HG03066 (cell line): ENCODE measurements around the gene KCNH8.
A peak's percentile ranks its signal among the peaks of the same experiment; 100 is the strongest.
"Not testable (repeated sequence)": the region's sequence is repeated elsewhere in the genome, so short reads cannot be mapped to it uniquely, and the experiment has no call there.

Experiments used
- ATAC-seq: cut with Tn5 transposase; IDR thresholded peaks from one replicate; pipeline ENCODE4 v1.9.1; 2021; ENCODE audit warnings: low read depth; ENCODE audit not compliant: unreplicated experiment

Gene KCNH8

DNA sequence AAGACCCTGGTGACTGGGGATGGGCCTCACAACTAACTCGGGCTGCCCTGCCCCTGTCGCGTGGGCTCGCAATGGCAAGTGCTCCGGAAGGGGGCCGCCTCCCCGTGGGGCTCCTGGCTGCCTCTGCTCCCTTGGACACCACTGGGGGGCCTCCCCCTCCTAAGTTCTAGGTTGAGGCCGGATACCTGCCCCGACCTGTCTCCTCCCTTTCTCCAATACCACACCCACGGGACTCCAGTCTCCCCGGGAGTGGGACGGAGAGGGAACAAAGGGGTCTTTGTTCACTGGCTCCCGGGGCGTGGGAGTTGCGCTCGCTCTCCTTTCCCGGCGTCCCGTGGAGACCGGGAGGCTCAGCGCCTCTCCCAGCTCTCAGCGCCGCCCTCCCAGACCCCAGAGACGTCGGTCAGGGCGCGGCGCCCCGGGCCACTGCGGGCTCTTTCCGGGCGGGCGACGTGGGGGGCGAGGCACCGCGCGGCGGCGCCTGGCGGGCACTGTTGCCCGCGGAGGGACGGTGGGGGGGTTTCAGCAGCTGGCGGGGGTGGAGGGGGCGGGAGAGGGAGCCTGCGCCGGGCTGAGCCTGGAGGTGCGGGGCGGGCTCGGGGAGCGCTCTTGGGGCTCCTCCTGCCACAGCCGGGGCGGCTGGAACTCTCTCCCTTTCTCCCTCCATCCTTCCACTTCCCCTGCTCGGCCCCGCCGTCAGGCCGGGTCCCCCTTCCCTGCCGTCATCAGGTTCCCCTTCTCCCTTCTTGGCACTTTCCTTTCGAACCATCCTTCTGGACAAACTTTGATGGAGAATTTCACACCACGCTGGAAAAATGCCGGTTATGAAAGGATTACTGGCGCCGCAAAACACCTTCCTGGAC, at the start of gene KCNH8:
KCNH8 (plus strand) TSS at position 606 of the 863 bp plus-strand sequence; CDS start at position 816, 210 bp downstream.
- ATAC-seq = no peak

DNA sequence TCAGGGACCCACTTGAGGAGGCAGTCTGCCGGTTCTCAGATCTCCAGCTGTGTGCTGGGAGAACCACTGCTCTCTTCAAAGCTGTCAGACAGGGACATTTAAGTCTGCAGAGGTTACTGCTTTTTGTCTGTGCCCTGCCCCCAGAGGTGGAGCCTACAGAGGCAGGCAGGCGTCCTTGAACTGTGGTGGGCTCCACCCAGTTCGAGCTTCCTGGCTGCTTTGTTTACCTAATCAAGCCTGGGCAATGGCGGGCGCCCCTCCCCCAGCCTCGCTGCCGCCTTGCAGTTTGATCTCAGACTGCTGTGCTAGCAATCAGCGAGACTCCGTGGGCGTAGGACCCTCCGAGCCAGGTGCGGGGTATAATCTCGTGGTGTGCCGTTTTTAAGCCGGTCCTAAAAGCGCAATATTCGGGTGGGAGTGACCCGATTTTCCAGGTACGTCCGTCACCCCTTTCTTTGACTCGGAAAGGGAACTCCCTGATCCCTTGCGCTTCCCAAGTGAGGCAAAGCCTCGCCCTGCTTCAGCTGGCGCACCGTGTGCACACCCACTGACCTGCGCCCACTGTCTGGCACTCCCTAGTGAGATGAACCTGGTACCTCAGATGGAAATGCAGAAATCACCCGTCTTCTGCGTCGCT, 45.5 kb upstream of the KCNH8 start:
- not testable (repeated sequence) for ATAC-seq

DNA sequence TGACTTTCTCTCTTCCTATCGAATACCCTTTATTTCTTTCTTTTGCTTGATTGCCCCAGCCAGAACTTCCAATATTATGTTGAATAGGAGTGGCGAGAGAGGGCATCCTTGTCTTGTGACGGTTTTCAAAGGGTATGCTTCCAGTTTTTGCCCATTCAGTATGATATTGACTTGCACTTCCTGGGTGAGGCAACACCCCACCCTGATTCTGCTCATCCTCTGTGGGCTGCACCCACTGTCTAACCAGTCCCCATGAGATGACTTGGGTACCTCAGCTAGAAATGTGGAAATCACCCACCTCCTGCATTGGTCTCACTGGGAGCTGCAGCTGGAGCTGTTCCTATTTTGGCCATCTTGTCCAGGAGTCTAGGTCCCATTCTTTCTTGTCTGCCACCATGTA, 44.8 kb upstream of the KCNH8 start:
- no peak for ATAC-seq

DNA sequence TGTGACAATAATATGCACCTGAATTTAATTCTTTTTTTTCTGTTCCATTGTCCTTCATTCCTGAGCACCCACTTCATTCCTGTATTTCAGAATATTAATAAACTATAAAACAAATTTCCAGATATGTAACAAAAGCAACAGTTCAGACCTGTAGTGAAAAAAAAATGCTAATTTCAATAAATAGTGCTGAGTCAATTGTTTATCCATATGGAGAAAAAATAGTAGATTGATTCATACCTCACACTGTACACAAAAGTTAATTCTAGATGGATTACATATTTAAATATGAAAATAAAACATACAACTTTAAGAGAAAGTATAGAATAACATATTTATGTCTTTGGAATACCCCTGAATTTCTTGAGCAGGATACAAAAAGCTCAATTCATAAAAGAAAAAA, 43.9 kb upstream of the KCNH8 start:
- ATAC-seq = no peak

DNA sequence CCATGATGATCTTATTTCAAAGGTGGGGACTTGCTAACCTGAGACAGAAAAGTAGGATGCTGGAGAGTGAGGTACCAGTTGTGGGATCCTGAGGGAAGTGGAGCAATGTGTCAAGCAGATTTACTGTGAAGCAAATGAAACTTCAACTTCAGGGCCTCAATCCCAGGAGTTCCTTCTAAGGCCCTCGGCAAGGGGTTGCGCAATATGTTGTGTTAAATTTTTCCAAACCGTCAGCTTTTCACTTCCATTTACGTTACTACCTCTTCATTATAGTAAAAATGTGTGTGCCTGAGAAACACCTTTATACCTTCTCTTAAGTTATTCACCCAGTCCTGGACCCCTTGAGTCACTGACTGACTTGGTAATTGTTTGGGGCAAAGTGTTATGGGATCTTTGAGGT, 42.5 kb upstream of the KCNH8 start:
- no peak for ATAC-seq

DNA sequence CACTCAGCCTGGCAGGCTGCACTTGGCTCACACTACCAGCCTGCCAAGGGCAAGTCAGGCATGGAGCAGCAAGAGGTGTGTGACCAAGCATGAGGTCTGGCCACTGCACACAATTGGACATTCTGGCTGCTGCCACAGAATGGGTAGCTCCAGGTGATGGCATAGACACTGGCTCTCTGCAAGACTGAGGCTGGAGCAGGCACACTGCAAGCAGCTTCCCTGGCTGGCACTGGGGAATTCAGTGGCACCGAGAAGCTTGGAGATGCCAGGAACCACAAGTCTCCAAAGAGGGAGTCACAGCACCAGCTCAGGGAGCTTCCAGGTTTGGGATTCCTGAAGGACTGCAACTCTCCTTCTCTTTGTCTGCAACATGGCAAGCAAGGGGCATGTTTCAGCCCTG, 42.0 kb upstream of the KCNH8 start:
- no peak for ATAC-seq

DNA sequence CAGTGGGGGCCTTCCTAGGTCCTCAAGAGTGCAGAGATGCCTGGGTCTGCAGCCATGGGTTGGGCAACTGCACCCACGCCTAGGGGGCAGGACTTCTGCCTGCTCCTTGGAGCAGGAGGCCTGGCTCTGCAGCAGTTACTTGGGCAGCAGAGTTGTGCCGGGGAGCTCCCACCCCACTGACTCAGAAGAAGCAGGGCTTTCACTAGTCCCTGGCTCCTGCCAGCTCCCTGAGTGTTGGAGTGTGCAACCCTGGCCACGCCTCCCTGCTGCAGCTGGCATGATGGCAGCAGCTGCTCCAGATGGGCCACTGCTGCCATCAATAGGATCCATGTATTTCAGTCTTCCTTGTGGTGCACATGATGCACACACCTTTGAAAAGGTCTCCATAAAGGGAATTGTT, 40.6 kb upstream of the KCNH8 start:
- no peak for ATAC-seq

DNA sequence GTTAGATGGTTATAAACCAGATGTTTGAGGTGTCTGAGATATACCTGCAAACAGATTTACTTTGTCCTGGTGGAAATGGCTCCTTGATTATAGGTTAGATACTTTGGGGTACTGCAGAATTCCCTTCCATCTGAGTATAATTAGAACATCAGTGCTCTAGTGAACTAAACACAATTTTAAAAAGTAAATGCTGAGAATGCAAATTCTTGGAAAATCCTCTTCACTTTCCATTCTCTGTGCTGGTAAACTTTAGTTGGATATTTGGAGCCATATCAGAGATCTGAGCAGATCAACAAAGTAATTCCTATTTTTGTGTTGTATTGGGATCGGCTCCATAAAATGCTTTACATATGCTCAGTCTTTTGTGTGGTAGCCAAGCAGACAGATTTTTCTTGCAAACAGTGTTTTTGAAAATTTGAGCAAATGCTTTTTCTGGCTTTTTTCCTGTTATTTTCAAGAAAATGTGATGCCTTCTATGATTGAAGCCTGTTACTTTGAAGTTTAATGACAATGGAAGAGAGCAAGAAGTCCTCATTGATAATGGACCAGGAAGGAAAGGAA, 37.9 kb upstream of the KCNH8 start:
- ATAC-seq = no peak

DNA sequence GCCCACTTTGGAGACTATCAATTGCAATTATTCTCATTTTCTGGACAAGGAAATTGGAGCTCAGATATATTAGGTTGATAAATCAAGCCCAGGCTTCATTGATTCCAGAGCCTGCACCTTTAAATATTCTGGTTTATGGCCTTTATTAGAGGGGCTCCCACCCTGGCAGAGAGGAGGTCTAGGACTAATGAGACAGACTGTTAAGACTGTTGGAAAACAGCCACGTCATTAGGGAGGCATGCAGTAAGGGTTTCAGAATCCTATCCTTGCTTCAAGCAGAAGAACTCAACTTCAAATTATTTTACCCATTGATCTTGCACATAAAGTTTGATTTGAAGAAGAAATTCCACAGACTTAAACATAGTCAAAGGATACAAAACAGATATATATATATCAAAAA, 33.8 kb upstream of the KCNH8 start:
- no peak for ATAC-seq

DNA sequence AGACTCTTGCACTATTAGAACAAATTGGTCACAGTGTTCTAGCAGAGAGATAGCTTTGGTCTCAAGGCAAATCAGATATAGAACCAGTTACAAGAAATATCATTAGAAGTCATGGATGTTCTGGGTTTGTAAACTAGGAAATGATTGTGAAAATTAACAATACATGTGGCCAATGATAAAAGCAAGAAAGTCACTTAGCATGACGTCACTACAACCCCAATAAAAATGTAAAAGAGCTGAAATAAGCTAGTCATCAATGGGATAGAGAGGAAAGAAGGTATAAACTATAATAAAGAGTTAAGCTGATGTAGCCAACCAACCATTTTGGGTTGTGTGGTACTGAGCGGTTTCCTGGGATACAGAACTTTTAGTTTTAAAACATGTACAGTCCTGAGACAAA, 32.1 kb upstream of the KCNH8 start:
- ATAC-seq = no peak

DNA sequence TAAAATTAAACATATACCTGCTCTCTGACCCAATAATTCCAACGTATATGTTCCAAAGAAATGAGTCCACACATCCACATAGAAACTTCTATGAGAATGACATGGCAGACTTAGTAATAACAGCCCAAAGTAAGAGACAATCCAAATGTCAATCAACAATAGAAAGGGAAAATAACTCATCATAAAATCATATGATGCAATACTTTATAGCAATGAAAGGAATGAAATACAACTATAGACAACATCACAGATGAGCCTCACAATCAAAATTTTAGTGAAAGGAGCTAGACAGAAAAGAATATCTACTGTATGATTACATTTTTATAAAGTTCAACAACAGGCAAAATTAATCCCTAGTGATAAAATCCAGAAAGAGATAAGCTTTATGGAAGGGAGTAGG, 23.6 kb upstream of the KCNH8 start:
- no peak for ATAC-seq

DNA sequence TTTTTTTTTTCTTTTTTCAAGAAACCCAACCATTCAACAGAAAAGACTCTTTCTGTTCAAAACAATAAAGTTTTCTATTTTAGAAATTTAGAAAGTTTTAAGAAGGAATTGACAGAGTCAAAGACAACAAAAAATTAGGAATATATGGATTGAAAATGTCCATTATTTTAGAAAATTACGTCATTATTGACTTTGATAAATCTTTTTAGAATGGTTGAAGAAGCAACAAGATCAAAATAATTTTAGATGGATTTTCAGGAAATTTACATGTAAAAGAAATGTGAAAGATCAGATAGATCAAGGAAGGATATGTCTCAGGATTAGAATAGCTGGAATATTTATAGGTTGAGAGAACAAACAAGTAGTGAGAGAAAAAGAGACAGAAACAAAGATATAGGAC, 8.4 kb upstream of the KCNH8 start:
- no peak for ATAC-seq

DNA sequence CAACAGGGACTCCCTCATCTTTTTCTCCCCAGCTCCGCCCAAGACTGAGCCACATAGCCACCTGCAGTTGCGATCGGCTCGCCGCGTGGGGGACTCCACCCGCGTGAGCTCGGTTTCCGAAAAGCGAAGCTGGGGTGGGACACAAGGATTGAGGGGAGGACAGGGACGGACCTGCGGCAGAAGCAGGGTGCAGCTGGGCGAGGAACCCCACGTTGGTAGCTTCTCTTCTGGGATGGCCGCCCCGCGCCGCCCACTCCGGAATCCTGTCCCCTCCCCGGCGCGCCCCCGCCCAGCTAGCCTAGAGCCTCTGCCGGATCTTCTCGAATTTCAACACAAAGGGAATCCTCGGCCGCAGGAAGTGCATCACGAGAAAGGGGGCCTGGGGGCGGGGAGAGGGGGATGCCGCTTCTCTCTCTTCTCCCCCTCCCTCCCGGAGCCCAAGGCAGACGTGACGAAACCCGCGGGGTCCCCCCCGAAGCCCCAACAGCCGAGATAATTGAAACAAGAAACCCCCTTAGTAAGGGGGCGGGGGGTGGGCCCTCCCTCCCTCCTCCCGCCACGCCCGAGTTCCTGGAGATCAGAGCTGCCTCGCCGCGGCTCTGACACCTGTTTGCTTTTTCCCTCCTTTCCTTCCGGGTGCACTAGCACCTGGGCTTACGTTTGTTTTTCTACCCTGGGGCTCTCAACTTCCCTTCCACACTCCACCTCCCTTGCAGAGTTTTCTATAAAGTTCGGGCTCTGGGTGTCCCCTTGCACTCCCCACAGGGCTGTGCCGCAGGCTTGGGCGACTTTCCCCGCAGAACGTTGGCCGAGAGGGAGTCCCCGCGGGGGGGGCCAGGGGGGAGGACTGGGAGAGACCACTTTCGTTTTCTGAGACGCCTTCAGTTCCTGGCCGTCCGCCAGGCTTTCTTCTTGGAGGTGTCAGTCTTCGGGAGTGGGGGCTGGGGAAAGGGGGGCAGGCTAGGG, 1.3 kb upstream of the KCNH8 start:
- peak; percentile 59 for ATAC-seq

DNA sequence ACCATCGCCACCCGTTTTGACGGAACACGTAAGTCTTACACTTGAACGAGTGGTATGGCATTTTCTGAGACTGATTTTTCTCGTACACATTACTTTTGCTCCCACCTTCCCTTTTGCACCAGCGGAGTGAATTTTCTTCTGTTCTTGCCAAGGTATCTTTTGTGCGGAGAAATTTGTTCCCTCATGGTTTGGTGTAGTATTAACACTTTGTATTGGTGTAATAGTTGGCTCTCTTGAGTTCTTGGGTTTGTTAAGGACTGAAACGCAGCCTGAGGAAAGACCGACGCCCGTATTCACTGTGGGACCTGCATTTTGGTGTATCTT, 420 bp downstream of the KCNH8 start:
- no peak for ATAC-seq

DNA sequence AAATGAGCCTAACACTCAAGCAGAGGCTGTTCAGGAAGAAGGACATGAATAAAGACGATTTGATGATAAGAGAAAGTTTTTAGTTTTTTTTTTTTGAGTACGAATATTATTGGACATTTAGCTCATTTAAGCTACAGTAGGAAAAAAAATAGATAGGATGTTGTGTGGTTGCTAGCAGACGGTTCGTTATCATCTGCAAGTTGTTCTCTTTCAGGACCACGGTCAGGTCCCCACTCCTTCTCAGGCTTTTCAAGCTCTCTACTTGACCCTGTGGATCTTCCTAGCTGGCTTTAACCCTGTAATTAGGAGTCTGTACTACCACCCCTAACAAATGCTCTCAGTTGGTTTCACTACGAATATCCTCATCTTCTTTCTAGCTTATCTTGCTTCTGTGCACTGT, 1.1 kb downstream of the KCNH8 start:
- ATAC-seq = no peak

DNA sequence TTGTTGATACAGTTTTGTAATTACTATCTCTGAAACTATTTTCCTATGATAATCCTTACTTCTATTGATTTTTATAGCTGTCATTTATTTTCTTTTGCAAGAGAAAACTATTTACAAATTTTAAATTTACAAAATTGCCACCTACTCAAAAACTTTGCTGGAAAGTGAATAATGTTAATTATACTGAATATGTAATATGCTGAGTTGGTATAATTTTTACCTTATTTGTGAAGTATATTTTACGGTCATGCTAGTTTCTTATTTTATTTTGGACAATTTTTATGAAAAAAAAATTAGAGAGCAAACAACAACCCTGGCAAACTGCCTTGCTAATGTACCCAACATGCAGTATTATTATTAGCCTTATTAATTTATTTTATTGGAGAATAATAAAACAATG, 2.9 kb downstream of the KCNH8 start:
- ATAC-seq = no peak

DNA sequence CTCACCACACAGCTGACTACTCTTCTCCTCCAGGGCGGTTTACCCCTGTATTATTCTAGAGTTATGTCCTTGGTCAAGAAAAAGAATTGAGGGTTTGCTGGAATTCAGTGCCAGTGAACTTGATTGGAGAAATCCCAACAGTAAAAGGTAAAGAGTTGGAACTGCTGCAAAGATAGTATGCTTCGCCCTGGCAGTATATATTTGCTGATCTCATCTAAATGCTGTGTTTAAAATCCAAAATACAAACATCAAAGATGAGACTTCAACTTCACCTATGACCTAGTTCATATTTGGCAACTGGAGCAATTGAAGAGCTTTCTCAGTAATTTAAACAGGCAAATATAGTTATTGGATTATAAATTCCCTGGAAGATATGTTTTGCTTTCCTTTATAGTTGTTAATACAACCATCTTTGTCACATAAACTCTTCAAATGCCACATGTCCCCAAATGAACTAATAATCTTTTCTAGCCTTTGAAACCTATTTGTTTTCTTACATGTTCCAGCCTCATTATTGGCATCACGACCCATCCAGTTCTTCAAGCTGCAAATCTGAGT, 6.5 kb downstream of the KCNH8 start:
- no peak for ATAC-seq

DNA sequence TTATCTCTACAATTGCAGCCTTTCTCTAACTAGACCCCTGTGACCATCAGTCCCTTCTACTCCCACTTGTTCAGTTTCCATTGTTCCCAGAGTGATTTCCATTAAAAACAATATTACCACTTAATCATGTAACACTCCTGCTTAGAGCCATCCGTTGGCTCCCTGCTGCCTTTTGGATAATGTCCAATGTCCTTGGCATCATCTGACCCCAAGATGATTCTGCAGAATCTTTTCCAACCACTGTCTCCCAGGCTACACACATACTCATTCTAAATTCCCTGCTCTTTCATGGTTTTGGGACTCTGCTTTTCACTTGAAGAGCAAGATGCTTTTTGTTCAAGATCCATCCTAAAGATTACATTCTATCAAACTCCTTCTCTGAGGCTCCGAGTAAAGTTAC, 7.1 kb downstream of the KCNH8 start:
- no peak for ATAC-seq

DNA sequence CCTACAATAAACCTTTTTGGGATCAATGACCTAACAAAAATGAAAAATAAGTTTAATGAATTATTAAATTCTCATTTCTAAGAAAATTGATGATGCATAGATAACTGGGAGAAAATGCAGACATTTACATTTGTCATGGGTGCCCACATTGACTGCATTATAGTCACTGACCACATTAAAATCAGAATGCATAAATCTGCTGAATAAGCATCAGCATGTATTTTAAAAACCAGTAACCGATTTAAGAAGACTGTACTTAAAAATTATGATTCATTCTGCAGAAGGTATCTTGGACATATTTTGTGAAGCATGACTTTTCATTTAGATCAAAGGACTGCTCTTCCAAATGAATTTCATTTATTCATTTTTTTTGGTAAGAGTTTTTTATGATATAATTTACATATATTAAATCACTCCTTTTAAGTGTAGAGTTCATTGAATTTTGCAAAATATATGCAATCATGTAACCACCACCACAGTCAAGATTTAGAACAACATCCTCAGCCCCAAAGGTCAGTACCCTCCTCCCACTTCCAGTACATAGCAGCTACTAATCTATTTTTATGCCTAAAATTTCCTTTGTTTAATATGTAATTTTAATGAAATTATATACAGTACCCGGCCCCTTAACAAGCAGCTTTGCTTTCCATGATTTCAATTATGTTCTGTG, 11.8 kb downstream of the KCNH8 start:
- ATAC-seq = no peak

DNA sequence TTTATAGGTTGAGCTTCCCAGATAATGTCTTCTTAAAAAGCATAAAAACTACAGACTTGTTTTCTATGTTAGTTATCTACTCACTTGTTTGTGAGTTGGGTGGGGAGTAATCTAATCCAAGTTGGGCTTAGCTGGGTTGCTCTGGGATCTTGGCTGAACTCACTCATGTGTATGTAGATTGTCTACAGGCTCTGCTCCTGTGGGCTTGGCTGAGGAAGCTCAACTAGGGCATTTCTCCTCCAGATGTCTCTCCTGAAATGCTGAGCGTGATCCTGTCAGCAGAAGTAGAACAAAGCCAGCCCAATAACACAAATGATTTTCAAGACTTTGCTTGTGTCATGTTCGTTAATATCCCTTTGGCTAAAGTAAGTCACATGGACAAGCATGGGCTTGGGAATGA, 17.3 kb downstream of the KCNH8 start:
- no peak for ATAC-seq
